ENCODE data around the gene SCIN.

Gene SCIN

GRCh38 chr7:12590559-12590958 lies 20.0 kb downstream of the SCIN start:
- H3K27ac ChIP-seq: no peak overlapping the region
- no peaks in the 10 kb centered on the region for H3K36me3 ChIP-seq
- no peak for TF ChIP-seq CTCF (IDR thresholded peaks at IDR 0.05)
- no peaks in the 10 kb centered on the region for H3K4me1 ChIP-seq (ENCODE audit: control insufficient read depth in 1 of 2, insufficient read depth in 1 of 2, low read depth in 1 of 2, low read length in 1 of 2)
- H3K27me3 ChIP-seq: no peaks in the 10 kb centered on the region
- no peak overlapping the region for H3K4me3 ChIP-seq (ENCODE audit: low read depth in 1 of 2, low read length in 1 of 2)
- no peaks in the 10 kb centered on the region for H3K9me3 ChIP-seq

GRCh38 chr7:12594122-12594897 lies 23.8 kb downstream of the SCIN start:
- Histone ChIP-seq H3K4me3 (ENCODE audit: low read depth in 1 of 2, low read length in 1 of 2) (no peak overlapping the region), H3K27me3 (no peaks in the 10 kb centered on the region)

GRCh38 chr7:12595148-12595547 lies 24.6 kb downstream of the SCIN start:
- no peak for TF ChIP-seq CTCF (IDR thresholded peaks at IDR 0.05)
- H3K27ac ChIP-seq: no peak overlapping the region
- no peak overlapping the region for H3K4me3 ChIP-seq (ENCODE audit: low read depth in 1 of 2, low read length in 1 of 2)
- H3K9me3 ChIP-seq: no peaks in the 10 kb centered on the region
- no peaks in the 10 kb centered on the region for H3K4me1 ChIP-seq (ENCODE audit: control insufficient read depth in 1 of 2, insufficient read depth in 1 of 2, low read depth in 1 of 2, low read length in 1 of 2)
- no peaks in the 10 kb centered on the region for H3K36me3 ChIP-seq
- H3K27me3 ChIP-seq: no peaks in the 10 kb centered on the region

More at GRCh38 chr7:12594122-12594897, 23.8 kb downstream of the SCIN start:
- no peaks in the 10 kb centered on the region for H3K9me3 ChIP-seq
- H3K4me1 ChIP-seq (ENCODE audit: control insufficient read depth in 1 of 2, insufficient read depth in 1 of 2, low read depth in 1 of 2, low read length in 1 of 2): no peaks in the 10 kb centered on the region
- no peak for TF ChIP-seq CTCF (IDR thresholded peaks at IDR 0.05)
- H3K36me3 ChIP-seq: no peaks in the 10 kb centered on the region
- no peak overlapping the region for H3K27ac ChIP-seq

DNA sequence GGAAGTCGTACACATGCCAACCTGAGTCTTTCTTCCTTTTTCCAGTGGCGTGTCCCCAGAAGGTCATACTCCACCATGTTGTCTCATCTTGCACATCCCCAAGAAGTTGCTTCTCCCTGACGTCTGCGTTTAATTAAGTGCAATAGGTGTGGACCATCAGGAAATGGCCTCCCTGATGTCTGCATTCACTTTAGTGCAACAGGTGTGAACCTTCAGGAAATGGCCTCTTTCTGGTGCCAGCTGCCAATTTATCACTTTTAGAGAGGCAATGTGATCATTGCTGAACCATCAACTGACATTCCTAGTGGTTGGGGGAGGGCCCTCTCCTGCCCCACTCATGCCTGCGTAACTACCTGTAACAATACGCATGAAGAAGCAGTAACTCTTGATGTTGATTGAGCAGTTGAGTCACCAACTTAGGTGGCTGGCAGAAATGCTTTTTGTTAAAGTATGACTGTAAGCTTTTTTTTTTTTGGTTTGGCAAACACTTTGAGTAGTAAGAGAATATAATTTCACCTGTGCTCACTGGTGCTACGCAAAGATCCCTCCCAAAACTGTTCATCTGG lies 25.8 kb downstream of the SCIN start:
- TF ChIP-seq CTCF (IDR thresholded peaks at IDR 0.05): no peak
- Histone ChIP-seq H3K36me3 (no peaks in the 10 kb centered on the region), H3K27me3 (no peaks in the 10 kb centered on the region), H3K27ac (no peak overlapping the region), H3K9me3 (no peaks in the 10 kb centered on the region), H3K4me3 (ENCODE audit: low read depth in 1 of 2, low read length in 1 of 2) (no peak overlapping the region), H3K4me1 (ENCODE audit: control insufficient read depth in 1 of 2, insufficient read depth in 1 of 2, low read depth in 1 of 2, low read length in 1 of 2) (no peaks in the 10 kb centered on the region)

DNA sequence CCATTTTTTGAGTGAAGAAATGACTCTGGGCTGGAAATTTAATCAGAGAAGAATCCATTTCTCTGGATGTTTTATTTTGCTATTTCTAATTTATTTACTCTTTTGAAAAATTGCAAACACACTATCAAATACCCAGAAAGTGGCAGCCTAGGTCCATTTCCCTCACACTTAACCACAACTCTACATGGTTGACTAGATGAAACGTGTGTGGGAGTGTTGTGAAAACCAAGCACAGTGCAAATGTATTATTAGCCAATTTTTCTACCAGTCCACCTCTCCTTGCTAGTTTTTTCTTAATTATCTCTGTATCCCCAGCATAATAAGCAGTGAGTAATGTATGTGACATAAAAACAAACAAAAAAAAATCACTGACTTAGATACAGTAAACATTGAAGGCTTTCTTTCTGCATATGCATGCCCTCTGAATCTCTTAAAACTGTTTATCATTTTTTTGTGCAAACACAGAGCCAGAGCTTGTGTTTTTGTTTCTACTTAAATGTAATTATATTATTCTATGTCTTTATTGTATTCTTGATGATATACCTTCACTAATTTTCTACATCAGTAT lies 30.9 kb downstream of the SCIN start:
- no peaks in the 10 kb centered on the region for H3K4me1 ChIP-seq (ENCODE audit: control insufficient read depth in 1 of 2, insufficient read depth in 1 of 2, low read depth in 1 of 2, low read length in 1 of 2)
- no peak for TF ChIP-seq CTCF (IDR thresholded peaks at IDR 0.05)
- no peaks in the 10 kb centered on the region for H3K36me3 ChIP-seq
- no peaks in the 10 kb centered on the region for H3K27me3 ChIP-seq
- no peak overlapping the region for H3K27ac ChIP-seq
- peaks cover 4% of the 10 kb centered on the region for H3K9me3 ChIP-seq
- H3K4me3 ChIP-seq (ENCODE audit: low read depth in 1 of 2, low read length in 1 of 2): no peak overlapping the region

All from neutrophil (primary cell).